AG04450 (cell line): ENCODE data around the gene ASPRV1. TPM values are rescaled to one million over a fixed set of nuclear protein-coding genes. Genes with fewer than 3 reads are reported as not detected.

ENCODE experiments used
- CTCF ChIA-PET: fragments of 300-600, 350-600 bp; formaldehyde crosslinking; extraction: SDS; loops from one replicate; lab custom pipeline; 2022; ENCODE audit warnings: antibody characterized with exemption, inconsistent platforms; lab: Charles Lee
- POLR2A ChIA-PET: fragments of 350-600 bp; formaldehyde crosslinking; extraction: SDS; loops from one replicate; lab custom pipeline; 2021; ENCODE audit warnings: antibody characterized with exemption, inconsistent platforms; lab: Yijun Ruan, JAX
- DNase-seq: peaks from one replicate; pipeline ENCODE4 v3.0.0-alpha.2; 2011; ENCODE audit warnings: low read depth, low spot score
- H3K27ac ChIP-seq: one replicate; pipeline ENCODE4 v1.5.1; 2012; ENCODE audit warnings: low read depth, low read length, control low read depth
- H3K27me3 ChIP-seq: one replicate; pipeline ENCODE4 v1.6.0; 2012; ENCODE audit warnings: low read length; ENCODE audit not compliant: control insufficient read depth, insufficient read depth
- H3K4me3 ChIP-seq: 2 replicates; pipeline ENCODE4 v1.5.1; 2011; ENCODE audit warnings: mild to moderate bottlenecking, low read depth, low read length, control low read depth
- H3K9me3 ChIP-seq: 2 replicates; pipeline ENCODE4 v1.5.1; 2012; ENCODE audit warnings: low read length; ENCODE audit not compliant: control insufficient read depth, insufficient read depth
- CTCF ChIP-seq: IDR thresholded peaks from 2 replicates; pipeline ENCODE4 v1.5.1; 2011; ENCODE audit warnings: low read depth, low read length, control low read depth, inconsistent platforms
- polyA plus RNA-seq: library from polyadenylated mRNA; depleted of rRNA; stranded (reverse); fragments of >200 nt; gene quantifications from 2 replicates; pipeline ENCODE4 v1.2.3, GENCODE V29; 2011

The ASPRV1 gene
- polyA plus RNA-seq, 1 experiment = 0.11 TPM

- ChIA-PET CTCF (no interaction called here), POLR2A (no interaction called here)
- H3K9me3 ChIP-seq = no peaks in the 10 kb centered on the region
- TF ChIP-seq CTCF = no peak
- H3K27me3 ChIP-seq = no peaks in the 10 kb centered on the region
- no peak overlapping the region for H3K4me3 ChIP-seq
- DNase-seq = no peak
- H3K27ac ChIP-seq = no peak overlapping the region
Measured at GRCh38 chr2:69994166-69994565, 32.7 kb upstream of the ASPRV1 start.

GRCh38 chr2:69993708-69994107 lies 32.3 kb upstream of the ASPRV1 start:
- no peak overlapping the region for H3K27ac ChIP-seq
- no peak overlapping the region for H3K4me3 ChIP-seq
- no peaks in the 10 kb centered on the region for H3K27me3 ChIP-seq
- DNase-seq = no peak
- H3K9me3 ChIP-seq = no peaks in the 10 kb centered on the region
- TF ChIP-seq CTCF = no peak
- ChIA-PET POLR2A (no interaction called here), CTCF (no interaction called here)

- H3K27me3 ChIP-seq = no peaks in the 10 kb centered on the region
- H3K4me3 ChIP-seq = no peak overlapping the region
- CTCF ChIA-PET = no interaction called here
- H3K27ac ChIP-seq = no peak overlapping the region
- no peak for TF ChIP-seq CTCF
- no peaks in the 10 kb centered on the region for H3K9me3 ChIP-seq
- POLR2A ChIA-PET = no interaction called here
- no peak for DNase-seq
Measured at GRCh38 chr2:69993048-69993565, 31.7 kb upstream of the ASPRV1 start.

- H3K27me3 ChIP-seq = no peaks in the 10 kb centered on the region
- no peak overlapping the region for H3K27ac ChIP-seq
- ChIA-PET POLR2A (no interaction called here), CTCF (no interaction called here)
- TF ChIP-seq CTCF = no peak
- DNase-seq = no peak
- H3K4me3 ChIP-seq = no peak overlapping the region
- no peaks in the 10 kb centered on the region for H3K9me3 ChIP-seq
Measured at GRCh38 chr2:69992310-69993047, 31.0 kb upstream of the ASPRV1 start.

- H3K27ac ChIP-seq = no peak overlapping the region
- ChIA-PET CTCF (no interaction called here), POLR2A (no interaction called here)
- no peak for DNase-seq
- no peak for TF ChIP-seq CTCF
- no peak overlapping the region for H3K4me3 ChIP-seq
- H3K9me3 ChIP-seq = no peaks in the 10 kb centered on the region
- no peaks in the 10 kb centered on the region for H3K27me3 ChIP-seq
Measured at GRCh38 chr2:69989441-69990105, 28.1 kb upstream of the ASPRV1 start.
